GM23248 (cell line): ENCODE measurements around the gene CDK14.

Experiments
- EZH2 ChIP-seq: fragments of 200-600 bp; sonication (generic); IDR thresholded peaks from 2 replicates; pipeline ENCODE4 v1.6.1; 2018; ENCODE audit warnings: antibody characterized with exemption, mild to moderate bottlenecking; ENCODE audit not compliant: insufficient read depth, poor library complexity, severe bottlenecking
- EZH2phosphoT487 ChIP-seq: fragments of 200-600 bp; sonication (generic); IDR thresholded peaks from 2 replicates; pipeline ENCODE4 v1.6.1; 2018; ENCODE audit warnings: antibody characterized with exemption, moderate library complexity, mild to moderate bottlenecking, low read depth; ENCODE audit not compliant: insufficient read depth

DNA sequence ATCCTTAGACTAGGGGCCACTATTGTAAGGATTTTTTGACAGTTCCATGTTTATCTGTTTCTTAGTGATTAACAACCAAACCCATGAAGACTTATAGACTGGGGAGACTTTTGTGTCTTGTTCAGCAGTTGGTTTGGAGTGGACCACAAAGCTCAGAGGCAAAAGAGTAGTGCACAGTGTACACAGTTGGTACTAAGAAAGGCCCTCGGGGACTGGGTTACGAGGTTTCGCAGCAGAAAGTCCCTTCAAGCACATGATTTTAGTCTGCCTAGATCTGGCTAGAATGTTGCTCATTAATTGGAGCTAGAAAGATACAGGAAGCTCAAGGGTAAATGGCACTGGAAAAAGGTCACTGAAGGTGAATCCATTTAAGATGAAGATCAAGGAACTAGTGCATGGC lies 35.4 kb downstream of the CDK14 start:
- TF ChIP-seq EZH2 (no peak), EZH2phosphoT487 (no peak)
